Ovary (tissue), 9 donors: Measurements from ENCODE around the gene ADARB2. TPM values are rescaled to one million over a fixed set of nuclear protein-coding genes. Genes with fewer than 3 reads are reported as not detected.

Source experiments
- DNase-seq, 5 donors: peaks; one replicate each; pipeline ENCODE4 v3.0.0-alpha.2; 2019 to 2020
- H3K27ac ChIP-seq, 2 donors: fragments of 200-600 bp; one replicate each; pipeline versions ENCODE4 v1.5.1 to v1.8.0; 2019 to 2022
- H3K27me3 ChIP-seq: fragments of 200-600 bp; one replicate; pipeline ENCODE4 v1.8.0; 2022
- H3K36me3 ChIP-seq: fragments of 200-600 bp; sonication (generic); one replicate; pipeline ENCODE4 v1.5.1; 2019
- H3K4me1 ChIP-seq: one replicate; pipeline ENCODE4 v1.8.1; 2013; ENCODE audit warnings: mild to moderate bottlenecking, moderate library complexity; ENCODE audit not compliant: insufficient read depth
- H3K4me3 ChIP-seq: fragments of 200-600 bp; sonication (generic); one replicate; pipeline ENCODE4 v1.5.1; 2017
- H3K9me3 ChIP-seq, 2 donors: fragments of 200-600 bp in 1 of 2; sonication (generic) in 1 of 2; one replicate each; pipeline versions ENCODE4 v1.5.1 to v1.8.1; 2013 to 2019; ENCODE audit warnings: mild to moderate bottlenecking in 1 of 2, moderate library complexity in 1 of 2
- CTCF ChIP-seq, 3 donors: fragments of 450-650 bp in 2 of 3; fragments of 200-600 bp in 1 of 3; IDR thresholded peaks; one replicate each; pipeline versions ENCODE4 v1.5.1 to v1.8.0; 2016 to 2022; ENCODE audit warnings: antibody characterized with exemption in 3 of 3, mild to moderate bottlenecking in 1 of 3
- EP300 ChIP-seq: sonication (generic); formaldehyde crosslinking; IDR thresholded peaks from one replicate; pipeline ENCODE4 v1.6.1; 2017; ENCODE audit warnings: antibody characterized with exemption
- POLR2A ChIP-seq: fragments of 450-650 bp; IDR thresholded peaks from one replicate; pipeline ENCODE4 v1.6.1; 2017; ENCODE audit warnings: antibody characterized with exemption, mild to moderate bottlenecking, moderate library complexity
- WGBS, 3 donors: extraction: QIAGEN DNeasy Blood & Tissue Kit in 1 of 3; methylation state at CpG; one replicate each; pipeline versions ENCODE4 v1.1.5 to v1.1.7; 2013 to 2017; 5-methylcytosine and 5-hydroxymethylcytosine counted together
- intact Hi-C, 4 donors: fragments of 100-400 bp; cut with DNase I; formaldehyde crosslinking; loops; one replicate each; pipeline versions ENCODE4 v1.11.0 to v1.15.1; 2022 to 2023
- polyA plus RNA-seq, 2 donors: library from polyadenylated mRNA; stranded (reverse); fragments of 200-250 nt in 1 of 2; fragments of 350-450 nt in 1 of 2; fragmentation: Illumina TruSeq in 1 of 2; extraction: RNeasy Lipid Tissue Mini Kit (QIAGEN cat#74804) in 1 of 2; gene quantifications; one replicate each; pipeline ENCODE4 v1.2.3, GENCODE V29; 2013 to 2014
- total RNA-seq, 7 donors: library from RNA; depleted of rRNA in 2 of 7; stranded (reverse); fragments of >200 nt in 2 of 7; fragmentation: NEBNext Ultra II Directional in 3 of 7; extraction: Animal tissue kit (Norgen Biotek cat#: 25700) in 3 of 7; gene quantifications; one replicate each; pipeline versions ENCODE4 v1.1.0 to v1.2.4, GENCODE V29; 2016 to 2023
- donor health status: DM: no; HTN: no; CAD: no; lungs with moderate emphysema.
- donor health status: DM: no; HTN: no; CAD: no.
- donor health status: Bipolar disorder and iron deficiency.
- donor health status: DM: yes; HTN: yes; CAD: no.
- donor health status: DM: no; HTN: no; CAD: no.
- donor health status: DM: yes; HTN: yes; CAD: no.

ADARB2 gene
- total and polyA plus RNA-seq, 9 donors: 0.12 to 2.0 (median 0.36) TPM; not detected in 2

GRCh38 chr10:1529806-1530413 lies 207.4 kb downstream of the ADARB2 start:
- Histone ChIP-seq H3K27me3 (no peaks in the 10 kb centered on the region), H3K4me3 (no peak overlapping the region), H3K9me3 (no peaks in the 10 kb centered on the region), H3K27ac (no peak overlapping the region), H3K4me1 (no peaks in the 10 kb centered on the region), H3K36me3 (no peaks in the 10 kb centered on the region)
- 89 to 93% (median 93%) methylated on average over 15 of the region's 15 CpGs for WGBS, 3 donors
- intact Hi-C loops: no loop called here
- peak in 1 of 5 donors; percentile 7 for DNase-seq
- TF ChIP-seq CTCF (IDR thresholded peaks at IDR 0.05): no peak
- no peak for TF ChIP-seq POLR2A
- no peak for TF ChIP-seq EP300

- Histone ChIP-seq H3K4me1 (no peaks in the 10 kb centered on the region), H3K4me3 (no peak overlapping the region), H3K36me3 (no peaks in the 10 kb centered on the region), H3K27me3 (no peaks in the 10 kb centered on the region), H3K9me3 (no peaks in the 10 kb centered on the region), H3K27ac (no peak overlapping the region)
- intact Hi-C loops: no loop called here
- no peak for DNase-seq
- 79 to 87% (median 86%) methylated on average over 15 of the region's 15 CpGs for WGBS, 3 donors
- TF ChIP-seq CTCF (IDR thresholded peaks at IDR 0.05): no peak
- no peak for TF ChIP-seq POLR2A
- no peak for TF ChIP-seq EP300
Observed at GRCh38 chr10:1527951-1528350, 209.4 kb downstream of the ADARB2 start.

- no peak overlapping the region for H3K27ac ChIP-seq
- H3K4me3 ChIP-seq: no peak overlapping the region
- H3K27me3 ChIP-seq: no peaks in the 10 kb centered on the region
- 33 to 35% (median 35%) methylated on average over 18 of the region's 18 CpGs for WGBS, 3 donors
- no peaks in the 10 kb centered on the region for H3K36me3 ChIP-seq
- TF ChIP-seq POLR2A (no peak), CTCF (IDR thresholded peaks at IDR 0.05) (no peak), EP300 (no peak)
- intact Hi-C loops: no loop called here
- peak in 1 of 5 donors; percentile 1 for DNase-seq
- no peaks in the 10 kb centered on the region for H3K9me3 ChIP-seq
- H3K4me1 ChIP-seq: no peaks in the 10 kb centered on the region
Observed at GRCh38 chr10:1526436-1527055, 210.8 kb downstream of the ADARB2 start.

GRCh38 chr10:1525354-1526162 lies 211.8 kb downstream of the ADARB2 start:
- no peaks in the 10 kb centered on the region for H3K36me3 ChIP-seq
- TF ChIP-seq EP300 (no peak), POLR2A (no peak)
- 89 to 94% (median 93%) methylated on average over 32 of the region's 32 CpGs for WGBS, 3 donors
- no peaks in the 10 kb centered on the region for H3K9me3 ChIP-seq
- H3K4me1 ChIP-seq: no peaks in the 10 kb centered on the region
- intact Hi-C loops: no loop called here
- no peak overlapping the region for H3K27ac ChIP-seq
- peak in 1 of 5 donors; percentile 1 for DNase-seq
- H3K4me3 ChIP-seq: no peak overlapping the region
- no peaks in the 10 kb centered on the region for H3K27me3 ChIP-seq
